HepG2 (cell line): ENCODE results near the gene GPR152. TPM values are rescaled to one million over a fixed set of nuclear protein-coding genes. Genes with fewer than 3 reads are reported as not detected.

Experiments
- AGO2 ChIP-seq: fragments of 200-400 bp; formaldehyde crosslinking; optimal IDR thresholded peaks from 2 replicates; pipeline ENCODE3; 2017; ENCODE audit warnings: mild to moderate bottlenecking, low read depth, low read length, moderate library complexity
- HES4 ChIP-seq: sonication (generic); formaldehyde crosslinking; IDR thresholded peaks from 2 replicates; pipeline ENCODE4 v1.9.0; 2021; ENCODE audit warnings: mild to moderate bottlenecking, missing genetic modification reagents, borderline replicate concordance
- HNRNPL ChIP-seq: fragments of 200-400 bp; formaldehyde crosslinking; IDR thresholded peaks from 2 replicates; pipeline ENCODE4 v1.6.1; 2017; ENCODE audit warnings: mild to moderate bottlenecking, low read depth, low read length
- KAT7 ChIP-seq: IDR thresholded peaks from 2 replicates; pipeline ENCODE4 v1.6.1; 2018; ENCODE audit warnings: borderline replicate concordance, missing compliant biosample characterization
- RFXANK ChIP-seq: IDR thresholded peaks from 2 replicates; pipeline ENCODE4 v1.6.1; 2016
- TCF12 ChIP-seq, 2 experiments: fragments of 450-650 bp in 1 of 2; sonication (generic) in 1 of 2; formaldehyde crosslinking in 1 of 2; IDR thresholded peaks; 2 replicates each; pipeline versions ENCODE4 v1.6.1 to v1.8.0; 2017 to 2022; ENCODE audit warnings: antibody characterized with exemption in 1 of 2, mild to moderate bottlenecking in 1 of 2, missing genetic modification reagents in 1 of 2, moderate library complexity in 1 of 2
- polyA plus RNA-seq, 8 experiments: library from polyadenylated mRNA; depleted of rRNA in 3 of 8; stranded (reverse) in 7 of 8; unstranded in 1 of 8; fragments of >200 nt; fragmentation: Illumina TruSeq in 4 of 8; extraction: Trizol in 4 of 8; gene quantifications; 2 replicates each; pipeline versions ENCODE4 v1.2.1 to v1.2.3, GENCODE V29; 2011 to 2016; ENCODE audit warnings: low read depth in 4 of 8, missing spikeins in 1 of 8, mixed read lengths in 1 of 8; ENCODE audit not compliant: insufficient read depth in 1 of 8
- total RNA-seq, 5 experiments: library from RNA; depleted of rRNA; stranded (reverse); fragments of >200 nt; fragmentation: Illumina TruSeq; extraction: Trizol; gene quantifications; 2 replicates each; pipeline ENCODE4 v1.2.3, GENCODE V29; 2016; ENCODE audit warnings: low read depth in 1 of 5
- TF ChIP-seq, protein P1 (sequence below), 2 experiments: sonication (generic) in 1 of 2; formaldehyde crosslinking in 1 of 2; IDR thresholded peaks; 2 replicates each; pipeline versions ENCODE4 v1.4.0 to v1.6.1; 2016 to 2020; ENCODE audit warnings: borderline replicate concordance in 1 of 2, low read depth in 1 of 2, mild to moderate bottlenecking in 1 of 2, missing genetic modification reagents in 1 of 2
- TF ChIP-seq, protein P2 (sequence below): conservative IDR thresholded peaks from 2 replicates; pipeline ENCODE4 v1.6.1; 2018; ENCODE audit warnings: missing genetic modification reagents
- TF ChIP-seq, protein P3 (sequence below): sonication (generic); formaldehyde crosslinking; IDR thresholded peaks from 2 replicates; pipeline ENCODE4 v1.4.0; 2020; ENCODE audit warnings: missing genetic modification reagents, borderline replicate concordance
- TF ChIP-seq, protein P4 (sequence below): IDR thresholded peaks from 2 replicates; pipeline ENCODE4 v1.6.1; 2012; ENCODE audit warnings: inconsistent platforms

GPR152 gene
- total and polyA plus RNA-seq, 2 of the 13 experiments (the other 11 are each of a cell fraction or from before 2014, with no cell fraction given): not detected

DNA sequence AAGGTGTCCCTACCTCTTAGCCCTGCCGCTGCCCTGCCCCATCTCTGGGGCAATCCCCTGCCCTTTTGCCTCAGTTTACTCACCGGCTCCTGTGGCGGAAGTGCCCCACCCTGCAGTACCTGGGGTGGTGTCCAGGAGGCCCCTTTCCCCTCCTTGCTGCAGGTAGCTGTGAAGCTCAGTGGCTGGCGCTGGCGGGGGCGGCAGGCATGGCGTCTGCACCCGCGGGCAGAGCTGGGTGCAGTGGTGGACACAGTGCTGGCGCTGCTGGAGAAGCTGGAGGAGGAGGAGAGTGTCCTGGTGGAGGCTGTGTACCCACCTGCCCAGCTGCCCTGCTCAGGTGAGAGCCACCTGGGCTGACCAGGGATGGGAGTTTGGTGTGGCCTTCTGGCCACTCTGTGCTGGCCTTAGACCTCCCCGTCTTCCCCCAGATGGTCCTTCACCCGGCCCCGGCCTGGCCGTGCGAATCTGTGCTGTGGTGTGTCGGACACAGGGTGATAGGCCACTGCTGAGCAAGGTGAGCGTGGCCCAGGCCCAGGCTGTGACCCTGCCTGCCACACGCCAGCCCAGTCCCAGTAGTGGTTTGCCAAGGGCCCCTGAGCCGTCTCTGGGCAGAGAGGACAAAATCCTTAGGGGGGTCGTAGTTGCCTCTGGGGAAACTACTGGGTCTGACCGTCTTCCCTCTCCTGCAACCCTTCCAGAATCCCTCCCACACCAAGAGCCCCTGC, 33.0 kb downstream of the GPR152 start (continued):
- TF ChIP-seq, protein P1, sequence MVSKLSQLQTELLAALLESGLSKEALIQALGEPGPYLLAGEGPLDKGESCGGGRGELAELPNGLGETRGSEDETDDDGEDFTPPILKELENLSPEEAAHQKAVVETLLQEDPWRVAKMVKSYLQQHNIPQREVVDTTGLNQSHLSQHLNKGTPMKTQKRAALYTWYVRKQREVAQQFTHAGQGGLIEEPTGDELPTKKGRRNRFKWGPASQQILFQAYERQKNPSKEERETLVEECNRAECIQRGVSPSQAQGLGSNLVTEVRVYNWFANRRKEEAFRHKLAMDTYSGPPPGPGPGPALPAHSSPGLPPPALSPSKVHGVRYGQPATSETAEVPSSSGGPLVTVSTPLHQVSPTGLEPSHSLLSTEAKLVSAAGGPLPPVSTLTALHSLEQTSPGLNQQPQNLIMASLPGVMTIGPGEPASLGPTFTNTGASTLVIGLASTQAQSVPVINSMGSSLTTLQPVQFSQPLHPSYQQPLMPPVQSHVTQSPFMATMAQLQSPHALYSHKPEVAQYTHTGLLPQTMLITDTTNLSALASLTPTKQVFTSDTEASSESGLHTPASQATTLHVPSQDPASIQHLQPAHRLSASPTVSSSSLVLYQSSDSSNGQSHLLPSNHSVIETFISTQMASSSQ (IDR thresholded peaks at IDR 0.05; ENCODE audit: low read depth): no peak
- TF ChIP-seq, protein P1 (CRISPR knock-in tag; IDR thresholded peaks at IDR 0.05; ENCODE audit: borderline replicate concordance): no peak
- TF ChIP-seq HNRNPL: 0 out of 2 replicates have a peak, but pooled peaks have one; percentile 37
- TF ChIP-seq, protein P2, sequence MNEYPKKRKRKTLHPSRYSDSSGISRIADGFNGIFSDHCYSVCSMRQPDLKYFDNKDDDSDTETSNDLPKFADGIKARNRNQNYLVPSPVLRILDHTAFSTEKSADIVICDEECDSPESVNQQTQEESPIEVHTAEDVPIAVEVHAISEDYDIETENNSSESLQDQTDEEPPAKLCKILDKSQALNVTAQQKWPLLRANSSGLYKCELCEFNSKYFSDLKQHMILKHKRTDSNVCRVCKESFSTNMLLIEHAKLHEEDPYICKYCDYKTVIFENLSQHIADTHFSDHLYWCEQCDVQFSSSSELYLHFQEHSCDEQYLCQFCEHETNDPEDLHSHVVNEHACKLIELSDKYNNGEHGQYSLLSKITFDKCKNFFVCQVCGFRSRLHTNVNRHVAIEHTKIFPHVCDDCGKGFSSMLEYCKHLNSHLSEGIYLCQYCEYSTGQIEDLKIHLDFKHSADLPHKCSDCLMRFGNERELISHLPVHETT: no peak
- TF ChIP-seq, protein P3, sequence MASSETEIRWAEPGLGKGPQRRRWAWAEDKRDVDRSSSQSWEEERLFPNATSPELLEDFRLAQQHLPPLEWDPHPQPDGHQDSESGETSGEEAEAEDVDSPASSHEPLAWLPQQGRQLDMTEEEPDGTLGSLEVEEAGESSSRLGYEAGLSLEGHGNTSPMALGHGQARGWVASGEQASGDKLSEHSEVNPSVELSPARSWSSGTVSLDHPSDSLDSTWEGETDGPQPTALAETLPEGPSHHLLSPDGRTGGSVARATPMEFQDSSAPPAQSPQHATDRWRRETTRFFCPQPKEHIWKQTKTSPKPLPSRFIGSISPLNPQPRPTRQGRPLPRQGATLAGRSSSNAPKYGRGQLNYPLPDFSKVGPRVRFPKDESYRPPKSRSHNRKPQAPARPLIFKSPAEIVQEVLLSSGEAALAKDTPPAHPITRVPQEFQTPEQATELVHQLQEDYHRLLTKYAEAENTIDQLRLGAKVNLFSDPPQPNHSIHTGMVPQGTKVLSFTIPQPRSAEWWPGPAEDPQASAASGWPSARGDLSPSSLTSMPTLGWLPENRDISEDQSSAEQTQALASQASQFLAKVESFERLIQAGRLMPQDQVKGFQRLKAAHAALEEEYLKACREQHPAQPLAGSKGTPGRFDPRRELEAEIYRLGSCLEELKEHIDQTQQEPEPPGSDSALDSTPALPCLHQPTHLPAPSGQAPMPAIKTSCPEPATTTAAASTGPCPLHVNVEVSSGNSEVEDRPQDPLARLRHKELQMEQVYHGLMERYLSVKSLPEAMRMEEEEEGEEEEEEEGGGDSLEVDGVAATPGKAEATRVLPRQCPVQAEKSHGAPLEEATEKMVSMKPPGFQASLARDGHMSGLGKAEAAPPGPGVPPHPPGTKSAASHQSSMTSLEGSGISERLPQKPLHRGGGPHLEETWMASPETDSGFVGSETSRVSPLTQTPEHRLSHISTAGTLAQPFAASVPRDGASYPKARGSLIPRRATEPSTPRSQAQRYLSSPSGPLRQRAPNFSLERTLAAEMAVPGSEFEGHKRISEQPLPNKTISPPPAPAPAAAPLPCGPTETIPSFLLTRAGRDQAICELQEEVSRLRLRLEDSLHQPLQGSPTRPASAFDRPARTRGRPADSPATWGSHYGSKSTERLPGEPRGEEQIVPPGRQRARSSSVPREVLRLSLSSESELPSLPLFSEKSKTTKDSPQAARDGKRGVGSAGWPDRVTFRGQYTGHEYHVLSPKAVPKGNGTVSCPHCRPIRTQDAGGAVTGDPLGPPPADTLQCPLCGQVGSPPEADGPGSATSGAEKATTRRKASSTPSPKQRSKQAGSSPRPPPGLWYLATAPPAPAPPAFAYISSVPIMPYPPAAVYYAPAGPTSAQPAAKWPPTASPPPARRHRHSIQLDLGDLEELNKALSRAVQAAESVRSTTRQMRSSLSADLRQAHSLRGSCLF: no peak
- TF ChIP-seq, protein P4, sequence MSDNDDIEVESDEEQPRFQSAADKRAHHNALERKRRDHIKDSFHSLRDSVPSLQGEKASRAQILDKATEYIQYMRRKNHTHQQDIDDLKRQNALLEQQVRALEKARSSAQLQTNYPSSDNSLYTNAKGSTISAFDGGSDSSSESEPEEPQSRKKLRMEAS: 0 out of 2 replicates have a peak, but pooled peaks have one; percentile 16
- no peak for TF ChIP-seq HES4 (CRISPR knock-in tag)
- no peak for TF ChIP-seq RFXANK
- TF ChIP-seq KAT7: no peak
- TF ChIP-seq TCF12 (IDR thresholded peaks at IDR 0.05): no peak
- TF ChIP-seq TCF12 (CRISPR knock-in tag; IDR thresholded peaks at IDR 0.05): no peak
- peak; percentile 13 for TF ChIP-seq AGO2
- TF ChIP-seq, all 625 proteins: peak for 3
